Psoas muscle (tissue), 8 donors: ENCODE measurements around the gene CEP170. TPM values are rescaled to one million over a fixed set of nuclear protein-coding genes. Genes with fewer than 3 reads are reported as not detected.

ENCODE experiments used
- ATAC-seq, 4 donors: fragments of 200-7000 bp; cut with Tn5 transposase; one replicate each; pipeline ENCODE4 v1.9.1; 2020; ENCODE audit warnings: moderate library complexity in 3 of 4, mild to moderate bottlenecking in 2 of 4
- DNase-seq, 2 donors: peaks; one replicate each; pipeline ENCODE4 v3.0.0-alpha.2; 2020
- H3K27ac ChIP-seq: fragments of 200-600 bp; one replicate; pipeline ENCODE4 v1.8.0; 2022
- H3K27me3 ChIP-seq, 3 donors: fragments of 200-600 bp in 1 of 3; one replicate each; pipeline versions ENCODE4 v1.6.1 to v1.8.0; 2013 to 2022; ENCODE audit warnings: low read length in 2 of 3, mild to moderate bottlenecking in 2 of 3, moderate library complexity in 1 of 3; ENCODE audit not compliant: insufficient read depth in 3 of 3
- H3K36me3 ChIP-seq, 2 donors: fragments of 200-600 bp in 1 of 2; one replicate each; pipeline versions ENCODE4 v1.6.1 to v1.8.0; 2013 to 2022; ENCODE audit warnings: low read depth in 1 of 2, mild to moderate bottlenecking in 1 of 2, moderate library complexity in 1 of 2; ENCODE audit not compliant: insufficient read depth in 1 of 2
- H3K4me1 ChIP-seq: fragments of 200-600 bp; one replicate; pipeline ENCODE4 v1.8.0; 2022
- H3K4me3 ChIP-seq: fragments of 200-600 bp; one replicate; pipeline ENCODE4 v1.8.0; 2022; ENCODE audit warnings: mild to moderate bottlenecking
- H3K9me3 ChIP-seq: fragments of 200-600 bp; one replicate; pipeline ENCODE4 v1.8.0; 2022
- CTCF ChIP-seq: fragments of 200-600 bp; IDR thresholded peaks from one replicate; pipeline ENCODE4 v1.8.0; 2022; ENCODE audit warnings: antibody characterized with exemption
- WGBS, 3 donors: extraction: QIAGEN DNeasy Blood & Tissue Kit; methylation state at CpG; one replicate each; pipeline versions ENCODE4 v1.1.6 to v1.1.7; 2013; 5-methylcytosine and 5-hydroxymethylcytosine counted together
- intact Hi-C, 2 donors: fragments of 100-400 bp; cut with DNase I; formaldehyde crosslinking; loops; one replicate each; pipeline versions ENCODE4 v1.11.0 to v1.14.2; 2022
- polyA plus RNA-seq, 3 donors: library from polyadenylated mRNA; stranded (reverse); fragments of 200-250 nt; gene quantifications; one replicate each; pipeline ENCODE4 v1.2.3, GENCODE V29; 2013
- total RNA-seq, 4 donors: library from RNA; stranded (reverse); fragmentation: NEBNext Ultra II Directional in 2 of 4; extraction: Animal tissue kit (Norgen Biotek cat#: 25700) in 2 of 4; gene quantifications; one replicate each; pipeline versions ENCODE4 v1.2.1 to v1.2.4, GENCODE V29; 2021 to 2023
- donor health status: healthy with polysubstance abuse.
- donor health status: DM: no; HTN: no; CAD: no; lungs with moderate emphysema.
- donor health status: Bipolar disorder and iron deficiency.
- donor health status: healthy.
- donor health status: DM: yes; HTN: yes; CAD: no.
- donor health status: DM: no; HTN: no; CAD: no.
- donor health status: DM: no; HTN: no; CAD: no.
- donor health status: DM: yes; HTN: yes; CAD: no.

The CEP170 gene
- total and polyA plus RNA-seq, 7 donors: 9.1 to 35.1 (median 22.9) TPM

- H3K36me3 ChIP-seq: no peaks in the 10 kb centered on the region
- ATAC-seq: no peak
- peak overlapping the region; percentile 97 for H3K27ac ChIP-seq
- peaks cover 69% of the 10 kb centered on the region for H3K4me1 ChIP-seq
- 1 to 3% (median 2%) methylated on average over 8 of the region's 8 CpGs for WGBS, 3 donors
- intact Hi-C loops: no loop called here
- H3K9me3 ChIP-seq: no peaks in the 10 kb centered on the region
- DNase-seq: no peak
- H3K4me3 ChIP-seq: peak overlapping the region; percentile 87
- H3K27me3 ChIP-seq: no peaks in the 10 kb centered on the region
- no peak for TF ChIP-seq CTCF
These were observed 1.7 kb downstream of the CEP170 start for GRCh38 chr1:243253211-243253925.

- WGBS, 3 donors: 59 to 78% (median 69%) methylated on average over 1 of the region's 1 CpG
- no peak for ATAC-seq
- intact Hi-C loops: no loop called here
- no peak for TF ChIP-seq CTCF
- Histone ChIP-seq H3K36me3 (no peaks in the 10 kb centered on the region), H3K27me3 (no peaks in the 10 kb centered on the region), H3K27ac (peak overlapping the region; percentile 97), H3K4me1 (peaks cover 71% of the 10 kb centered on the region), H3K9me3 (no peaks in the 10 kb centered on the region), H3K4me3 (peak overlapping the region; percentile 87)
- no peak for DNase-seq
These were observed 3.5 kb downstream of the CEP170 start for GRCh38 chr1:243251539-243251938.

- intact Hi-C loops: no loop called here
- 21 to 29% (median 23%) methylated on average over 3 of the region's 3 CpGs for WGBS, 3 donors
- no peak for DNase-seq
- H3K9me3 ChIP-seq: no peaks in the 10 kb centered on the region
- H3K27ac ChIP-seq: peak overlapping the region; percentile 97
- ATAC-seq: peak; percentile 45 to 71 (median 60)
- no peaks in the 10 kb centered on the region for H3K27me3 ChIP-seq
- H3K4me3 ChIP-seq: peak overlapping the region; percentile 49
- TF ChIP-seq CTCF: no peak
- no peaks in the 10 kb centered on the region for H3K36me3 ChIP-seq
- peaks cover 72% of the 10 kb centered on the region for H3K4me1 ChIP-seq
These were observed 5.0 kb downstream of the CEP170 start for GRCh38 chr1:243250102-243250501.

- ATAC-seq: no peak
- Histone ChIP-seq H3K36me3 (no peaks in the 10 kb centered on the region), H3K27me3 (no peaks in the 10 kb centered on the region), H3K4me1 (peaks cover 72% of the 10 kb centered on the region), H3K9me3 (no peaks in the 10 kb centered on the region), H3K4me3 (peak overlapping the region; percentile 49), H3K27ac (peak overlapping the region; percentile 97)
- intact Hi-C loops: no loop called here
- 72 to 96% (median 72%) methylated on average over 3 of the region's 3 CpGs for WGBS, 3 donors
- TF ChIP-seq CTCF: no peak
- DNase-seq: no peak
These were observed 5.9 kb downstream of the CEP170 start for GRCh38 chr1:243249214-243249613.

- TF ChIP-seq CTCF: no peak
- H3K9me3 ChIP-seq: no peaks in the 10 kb centered on the region
- no peak overlapping the region for H3K4me3 ChIP-seq
- no peak for ATAC-seq
- H3K36me3 ChIP-seq: no peaks in the 10 kb centered on the region
- intact Hi-C loops: no loop called here
- 47 to 74% (median 57%) methylated on average over 3 of the region's 3 CpGs for WGBS, 3 donors
- DNase-seq: no peak
- H3K27ac ChIP-seq: peak overlapping the region; percentile 97
- H3K27me3 ChIP-seq: no peaks in the 10 kb centered on the region
- peaks cover 63% of the 10 kb centered on the region for H3K4me1 ChIP-seq
These were observed 7.2 kb downstream of the CEP170 start for GRCh38 chr1:243247901-243248300.
